Medulla oblongata (tissue), 1 donor: ENCODE data around the gene ITPRID1.
"Not testable (repeated sequence)": the region's sequence is repeated elsewhere in the genome, so short reads cannot be mapped to it uniquely, and the experiment has no call there.

Experiments
- DNase-seq: peaks from one replicate; pipeline ENCODE4 v3.0.0-alpha.2; 2015; ENCODE audit errors: extremely low spot score

Gene ITPRID1

GRCh38 chr7:31516680-31517502 is 3.0 kb downstream of the ITPRID1 start:
- DNase-seq = no peak

DNA sequence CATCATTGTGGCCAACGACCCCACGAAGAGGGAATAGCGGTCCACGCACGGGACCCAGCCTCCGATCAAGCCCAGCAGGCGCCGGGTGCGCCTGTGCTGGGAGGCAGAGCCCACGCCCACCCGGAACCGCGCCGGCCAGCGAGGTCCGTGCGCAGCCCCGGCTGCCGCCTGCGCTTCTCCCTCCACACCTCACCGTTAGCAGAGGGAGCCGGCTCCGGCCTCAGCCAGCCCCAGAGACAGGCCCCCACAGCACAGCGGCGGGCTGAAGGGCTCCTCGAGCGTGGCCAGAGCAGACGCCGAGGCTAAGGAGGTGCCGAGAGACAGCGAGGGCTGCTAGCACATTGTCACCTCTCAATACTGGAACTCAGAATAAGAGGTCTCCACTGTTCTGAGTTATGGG is 3.6 kb downstream of the ITPRID1 start:
- no peak for DNase-seq

- DNase-seq = no peak
Measured at GRCh38 chr7:31518766-31519165, 4.9 kb downstream of the ITPRID1 start.

DNA sequence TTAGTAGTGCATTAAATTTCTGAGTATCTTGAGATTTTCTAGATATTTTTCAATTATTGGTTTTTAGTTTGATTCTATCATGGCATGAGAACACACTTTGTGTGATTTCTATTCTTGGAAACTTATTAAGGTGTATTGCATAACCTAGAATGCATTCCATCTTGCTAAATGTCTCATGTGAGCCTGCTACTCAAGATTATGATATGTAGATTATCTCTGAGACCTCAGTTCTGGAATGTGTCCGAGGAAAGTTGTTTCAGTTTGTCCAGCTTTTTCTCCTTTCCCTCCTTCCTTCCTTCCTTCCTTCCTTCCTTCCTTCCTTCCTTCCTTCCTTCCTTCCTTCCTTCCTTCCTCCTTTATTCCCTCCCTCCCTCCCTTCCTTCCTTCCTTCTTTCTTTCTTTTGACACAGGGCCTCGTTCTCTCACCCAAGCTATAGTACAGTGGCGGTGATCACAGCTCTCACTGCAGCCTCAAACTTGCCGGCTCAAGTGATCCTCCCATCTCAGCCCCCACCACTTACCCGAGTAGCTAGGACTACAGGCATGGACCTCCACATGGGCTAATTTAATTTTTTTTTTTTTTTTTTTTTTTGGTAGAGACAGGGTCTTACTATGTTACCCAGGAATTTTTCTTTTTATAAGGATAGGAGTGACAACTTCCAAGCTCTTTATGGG is 7.6 kb downstream of the ITPRID1 start:
- no peak for DNase-seq

GRCh38 chr7:31526864-31527263 is 13.0 kb downstream of the ITPRID1 start:
- no peak for DNase-seq

GRCh38 chr7:31529103-31529502 is 15.2 kb downstream of the ITPRID1 start:
- DNase-seq = no peak

- not testable (repeated sequence) for DNase-seq
Measured at GRCh38 chr7:31540651-31541185, 26.8 kb downstream of the ITPRID1 start.

- DNase-seq = no peak
Measured at GRCh38 chr7:31545549-31545948, 31.7 kb downstream of the ITPRID1 start.

GRCh38 chr7:31549611-31550010 is 35.7 kb downstream of the ITPRID1 start:
- no peak for DNase-seq

GRCh38 chr7:31550432-31550831 is 36.5 kb downstream of the ITPRID1 start:
- DNase-seq = peak; percentile 80

- peak; percentile 35 for DNase-seq
Measured at GRCh38 chr7:31553661-31554081, 39.8 kb downstream of the ITPRID1 start.

DNA sequence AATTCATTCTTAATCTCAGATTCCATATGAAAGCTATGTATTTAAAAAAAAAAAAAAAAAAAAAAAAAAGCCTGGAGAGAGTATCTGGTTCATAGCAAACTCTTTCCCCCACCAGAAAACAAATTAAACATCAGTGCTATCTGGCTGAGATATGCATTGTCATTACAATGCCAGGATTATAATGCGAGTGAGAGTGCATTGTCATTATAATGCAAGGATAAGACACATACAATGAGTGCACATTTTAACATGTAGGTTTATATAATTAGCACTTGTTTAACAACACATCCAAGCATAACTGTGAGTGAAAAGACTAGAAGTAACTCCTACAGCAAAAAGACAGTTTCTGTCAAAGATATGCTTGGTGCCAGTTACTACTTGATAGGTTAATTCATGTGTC is 48.1 kb downstream of the ITPRID1 start:
- no peak for DNase-seq

- DNase-seq = no peak
Measured at GRCh38 chr7:31563522-31563921, 49.6 kb downstream of the ITPRID1 start.

- no peak for DNase-seq
Measured at GRCh38 chr7:31563951-31564350, 50.1 kb downstream of the ITPRID1 start.

DNA sequence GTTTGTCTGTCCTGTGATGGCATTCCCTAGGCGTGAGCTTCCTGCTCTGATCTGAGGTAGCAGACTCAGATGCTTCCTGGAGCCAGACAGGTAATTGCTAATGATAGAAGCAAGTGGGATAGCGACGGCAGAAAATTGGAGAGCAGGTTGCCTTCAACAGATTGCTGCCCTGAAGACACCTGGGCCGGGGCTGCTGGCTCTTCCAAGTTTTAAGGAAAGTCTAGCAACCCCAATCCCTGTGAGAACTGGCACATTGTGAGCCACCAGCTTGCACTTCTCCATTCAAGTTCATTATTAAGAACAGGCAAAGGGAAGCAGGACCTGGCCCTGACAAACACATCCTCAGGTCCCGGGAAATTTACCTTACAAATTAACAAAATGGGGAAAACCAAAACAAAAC is 50.8 kb downstream of the ITPRID1 start:
- no peak for DNase-seq

DNA sequence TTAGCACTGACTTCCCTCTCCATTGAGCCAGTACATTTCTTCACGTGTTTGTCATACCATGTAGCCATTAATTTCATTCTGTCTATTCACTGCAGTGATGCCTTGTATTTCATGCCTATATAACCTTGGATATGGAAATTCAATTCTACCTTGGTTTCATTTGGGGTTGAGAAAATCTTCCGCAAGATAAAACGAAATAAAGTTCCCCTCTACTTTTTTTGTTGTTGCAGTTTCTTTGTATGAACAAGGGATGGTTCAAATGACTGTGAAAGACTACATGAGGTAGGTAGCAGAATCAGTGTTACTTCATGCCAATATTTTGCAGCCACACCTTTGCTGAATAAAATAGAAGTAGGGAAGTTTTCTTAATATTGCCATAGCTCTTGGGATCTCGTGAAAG is 55.6 kb downstream of the ITPRID1 start:
- no peak for DNase-seq

- no peak for DNase-seq
Measured at GRCh38 chr7:31583526-31583925, 69.6 kb downstream of the ITPRID1 start.

DNA sequence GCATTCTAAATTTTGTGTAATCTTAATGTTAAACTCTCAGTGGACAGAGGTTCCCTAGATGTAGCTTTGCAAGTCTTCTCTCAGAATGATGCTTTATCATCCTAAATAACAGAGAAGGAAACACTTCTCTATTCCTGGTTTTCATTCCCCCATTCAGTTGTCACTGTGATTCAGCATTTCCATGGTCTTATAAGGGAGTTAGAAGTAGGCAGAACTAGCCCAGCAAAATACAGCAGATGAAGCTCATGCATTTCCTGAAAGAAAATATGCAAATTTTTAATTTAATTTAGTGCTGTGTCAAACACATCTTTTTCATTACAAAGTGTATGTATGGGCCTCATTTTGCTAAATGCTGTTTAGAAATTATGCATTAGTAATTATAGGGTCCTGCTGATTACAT is 70.1 kb downstream of the ITPRID1 start:
- DNase-seq = no peak

- DNase-seq = no peak
Measured at GRCh38 chr7:31595390-31595789, 81.5 kb downstream of the ITPRID1 start.

- DNase-seq = no peak
Measured at GRCh38 chr7:31602041-31602625, 88.2 kb downstream of the ITPRID1 start.

- DNase-seq = no peak
Measured at GRCh38 chr7:31603046-31603445, 89.2 kb downstream of the ITPRID1 start.

- no peak for DNase-seq
Measured at GRCh38 chr7:31613604-31614003, 99.7 kb downstream of the ITPRID1 start.

- no peak for DNase-seq
Measured at GRCh38 chr7:31633467-31633866, 119.6 kb downstream of the ITPRID1 start.
